Measurements from ENCODE around the gene BAIAP3. TPM values are rescaled to one million over a fixed set of nuclear protein-coding genes. Genes with fewer than 3 reads are reported as not detected.
"Not testable (repeated sequence)": the region's sequence is repeated elsewhere in the genome, so short reads cannot be mapped to it uniquely, and the experiment has no call there.

The BAIAP3 gene, protein sequence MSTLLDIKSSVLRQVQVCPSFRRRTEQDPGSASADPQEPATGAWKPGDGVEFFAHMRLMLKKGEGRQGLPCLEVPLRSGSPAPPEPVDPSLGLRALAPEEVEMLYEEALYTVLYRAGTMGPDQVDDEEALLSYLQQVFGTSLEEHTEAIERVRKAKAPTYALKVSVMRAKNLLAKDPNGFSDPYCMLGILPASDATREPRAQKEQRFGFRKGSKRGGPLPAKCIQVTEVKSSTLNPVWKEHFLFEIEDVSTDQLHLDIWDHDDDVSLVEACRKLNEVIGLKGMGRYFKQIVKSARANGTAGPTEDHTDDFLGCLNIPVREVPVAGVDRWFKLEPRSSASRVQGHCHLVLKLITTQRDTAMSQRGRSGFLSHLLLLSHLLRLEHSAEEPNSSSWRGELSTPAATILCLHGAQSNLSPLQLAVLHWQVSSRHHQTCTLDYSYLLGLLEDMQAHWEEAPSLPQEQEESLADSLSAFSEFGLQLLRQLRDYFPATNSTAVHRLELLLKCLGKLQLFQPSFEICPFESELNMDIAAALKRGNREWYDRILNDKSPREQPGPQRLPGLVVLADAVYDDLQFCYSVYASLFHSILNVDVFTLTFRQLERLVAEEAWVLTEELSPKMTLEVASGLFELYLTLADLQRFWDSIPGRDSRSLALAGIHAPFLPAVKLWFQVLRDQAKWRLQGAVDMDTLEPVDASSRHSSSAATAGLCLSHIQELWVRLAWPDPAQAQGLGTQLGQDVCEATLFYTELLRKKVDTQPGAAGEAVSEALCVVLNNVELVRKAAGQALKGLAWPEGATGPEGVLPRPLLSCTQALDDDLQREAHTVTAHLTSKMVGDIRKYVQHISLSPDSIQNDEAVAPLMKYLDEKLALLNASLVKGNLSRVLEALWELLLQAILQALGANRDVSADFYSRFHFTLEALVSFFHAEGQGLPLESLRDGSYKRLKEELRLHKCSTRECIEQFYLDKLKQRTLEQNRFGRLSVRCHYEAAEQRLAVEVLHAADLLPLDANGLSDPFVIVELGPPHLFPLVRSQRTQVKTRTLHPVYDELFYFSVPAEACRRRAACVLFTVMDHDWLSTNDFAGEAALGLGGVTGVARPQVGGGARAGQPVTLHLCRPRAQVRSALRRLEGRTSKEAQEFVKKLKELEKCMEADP
- total RNA-seq: 5.8 TPM

DNA sequence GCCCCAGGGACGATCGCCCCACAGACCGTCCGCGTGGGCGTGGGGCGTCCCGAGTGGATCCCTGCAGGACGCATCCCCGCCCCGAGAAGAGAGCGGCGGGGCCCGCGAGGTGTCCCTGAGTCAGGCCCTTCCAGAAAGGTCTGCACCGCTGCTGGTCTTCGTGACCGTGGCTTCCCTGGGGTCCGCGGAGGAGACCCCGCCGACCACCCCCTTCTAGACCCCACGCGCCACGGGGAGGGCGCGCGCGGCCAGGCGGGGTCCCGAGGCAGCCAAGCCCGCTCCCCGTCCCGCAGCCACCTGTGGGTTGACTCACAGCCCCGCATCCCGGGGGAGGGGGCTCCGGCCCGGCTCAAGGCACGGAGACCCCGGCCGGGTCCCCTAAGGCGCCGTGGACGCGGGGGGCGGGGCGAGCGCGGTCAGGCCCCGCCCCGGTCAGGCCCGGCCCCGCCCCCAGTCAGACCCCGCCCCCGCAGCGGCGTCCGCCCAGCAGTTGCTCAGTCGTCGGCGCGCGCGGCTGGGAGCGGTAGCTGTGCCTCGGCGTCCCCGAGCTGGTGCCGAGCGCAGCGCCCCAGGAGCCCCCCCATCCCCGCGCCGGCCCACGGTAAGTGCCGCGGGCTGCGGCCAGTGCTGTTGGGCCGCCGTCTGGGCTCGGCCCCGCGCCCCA, at the start of gene BAIAP3:
Gene BAIAP3 (plus strand): TSS at position 497 of the 664 bp plus-strand sequence. CDS start 4,905 bp downstream, outside the sequence.
- no peak for DNase-seq

GRCh38 chr16:1283996-1284616, 49.3 kb upstream of the BAIAP3 start:
- DNase-seq: no peak

DNA sequence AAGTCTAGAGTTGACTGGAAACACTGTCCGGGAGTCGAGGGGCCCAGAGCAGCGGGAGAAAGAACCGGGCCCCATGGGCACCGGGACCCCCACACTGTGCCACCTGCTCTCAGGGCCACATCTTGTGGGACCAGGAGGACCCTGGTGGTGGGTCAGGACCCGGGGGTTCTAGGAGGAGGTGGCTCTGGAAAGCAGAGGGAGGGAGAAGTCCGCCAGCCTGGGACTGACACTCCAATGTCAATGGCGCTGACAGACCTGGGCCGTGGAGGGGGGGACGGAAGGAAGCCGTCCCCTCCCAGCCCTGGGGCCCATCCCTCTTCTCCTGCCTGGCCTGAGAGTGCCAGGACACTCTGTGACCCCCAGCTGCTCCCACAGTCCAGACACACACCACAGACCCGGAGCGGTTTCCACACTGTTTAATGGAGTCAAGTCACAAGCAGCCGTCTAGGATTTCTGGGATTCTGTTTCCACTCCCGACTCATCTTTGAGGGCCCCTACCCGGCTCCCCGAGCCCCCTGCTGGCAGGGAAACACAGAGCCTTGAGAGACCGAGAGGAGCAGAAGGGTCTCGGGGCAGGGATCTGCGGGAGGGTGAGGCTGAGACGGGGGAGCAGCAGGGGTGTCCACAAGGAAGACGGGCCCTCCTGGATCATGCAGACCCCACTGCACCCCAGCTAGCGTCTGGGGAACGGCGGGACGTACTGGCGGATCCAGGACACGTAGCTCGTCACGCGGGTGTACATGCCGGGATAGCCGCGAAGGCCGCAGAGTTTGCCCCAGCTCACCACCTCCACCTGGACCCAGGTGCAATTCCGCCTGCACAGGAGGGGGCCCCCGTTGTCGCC, 47.6 kb upstream of the BAIAP3 start:
- DNase-seq: no peak

GRCh38 chr16:1286513-1287094, 46.8 kb upstream of the BAIAP3 start:
- DNase-seq: no peak

DNA sequence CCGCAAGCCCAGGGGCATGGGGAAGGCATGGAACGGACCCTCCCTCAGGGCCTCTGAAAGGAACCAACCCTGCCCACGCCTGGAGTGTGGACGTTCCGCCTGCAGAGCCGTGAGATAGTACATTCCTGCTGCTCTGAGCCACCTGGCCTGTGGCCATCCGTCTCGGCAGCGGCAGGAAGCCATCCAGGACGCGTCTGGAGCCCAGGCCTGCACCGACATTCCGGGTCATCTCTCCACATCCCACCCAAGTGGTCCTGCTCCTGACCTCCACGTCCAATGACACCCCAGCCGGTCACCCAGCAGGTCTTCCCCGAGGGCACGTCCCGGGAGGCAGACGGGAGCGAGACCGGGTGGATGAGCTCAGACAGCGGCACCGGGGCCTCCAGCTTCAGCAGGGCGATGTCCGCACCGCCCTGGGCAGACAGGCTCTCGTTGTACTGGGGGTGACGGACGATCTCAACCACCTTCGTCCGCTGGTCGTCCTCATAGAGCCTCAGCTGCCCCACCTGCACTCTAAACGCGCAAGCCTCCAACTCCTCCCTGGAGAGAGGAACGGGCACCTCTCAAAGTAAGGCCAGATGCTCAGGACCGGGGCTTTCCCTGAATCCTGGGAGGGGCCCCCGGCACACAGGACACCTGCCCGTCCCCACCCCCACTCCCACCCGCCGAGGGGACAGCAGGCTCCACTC, 45.3 kb upstream of the BAIAP3 start:
- DNase-seq: no peak

DNA sequence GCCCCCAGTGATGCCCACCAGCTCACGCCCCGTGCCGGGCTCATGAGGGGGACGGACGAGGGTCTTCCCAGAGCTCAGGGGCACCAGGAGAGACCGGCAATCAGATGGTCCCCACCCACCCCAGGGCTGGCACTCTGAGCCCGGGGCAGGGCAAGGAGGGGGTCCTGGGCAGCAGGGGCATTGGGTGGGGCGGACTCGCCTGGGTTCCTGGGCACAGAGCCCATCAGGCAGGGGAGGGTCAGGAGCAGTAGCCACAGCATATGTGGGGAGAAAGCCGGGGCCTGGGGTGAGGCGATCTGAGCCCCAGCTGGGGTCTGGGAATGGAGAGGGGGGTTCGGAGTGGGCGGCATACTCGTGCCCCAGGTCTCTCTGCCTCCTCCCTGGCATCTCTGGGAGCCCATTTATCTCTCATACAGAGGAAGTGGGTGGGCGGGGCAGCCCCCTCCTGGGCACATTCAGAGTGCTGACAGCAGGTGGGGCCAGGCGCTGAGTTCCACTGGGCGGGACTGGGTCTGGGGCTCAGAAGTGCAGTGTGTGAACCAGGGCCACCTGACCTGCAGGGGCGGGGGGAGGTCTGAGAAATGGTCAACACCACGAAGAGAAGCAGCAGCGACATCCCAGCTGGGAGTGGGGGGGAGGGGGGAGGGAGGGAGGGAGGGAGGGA, 44.5 kb upstream of the BAIAP3 start:
- no peak for DNase-seq

DNA sequence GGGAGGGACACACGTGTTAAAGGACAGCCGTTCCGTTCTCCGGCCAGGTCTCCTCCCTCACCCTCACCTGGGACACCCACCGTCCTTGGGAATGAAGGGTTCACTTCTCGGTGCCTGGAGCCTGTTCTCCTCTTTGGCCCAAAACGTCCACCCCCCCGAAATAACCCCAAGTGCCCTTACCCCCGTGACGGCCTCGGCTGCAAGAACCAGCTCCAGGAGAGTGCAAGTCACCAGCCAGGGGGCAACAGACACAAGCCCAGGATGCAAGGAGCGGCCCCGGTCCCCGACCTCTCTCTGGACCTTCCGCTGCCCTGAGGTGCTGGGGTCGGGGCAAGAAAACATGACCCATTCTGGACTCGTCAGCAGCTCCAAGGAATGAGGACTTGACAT, 44.0 kb upstream of the BAIAP3 start:
- DNase-seq: no peak

DNA sequence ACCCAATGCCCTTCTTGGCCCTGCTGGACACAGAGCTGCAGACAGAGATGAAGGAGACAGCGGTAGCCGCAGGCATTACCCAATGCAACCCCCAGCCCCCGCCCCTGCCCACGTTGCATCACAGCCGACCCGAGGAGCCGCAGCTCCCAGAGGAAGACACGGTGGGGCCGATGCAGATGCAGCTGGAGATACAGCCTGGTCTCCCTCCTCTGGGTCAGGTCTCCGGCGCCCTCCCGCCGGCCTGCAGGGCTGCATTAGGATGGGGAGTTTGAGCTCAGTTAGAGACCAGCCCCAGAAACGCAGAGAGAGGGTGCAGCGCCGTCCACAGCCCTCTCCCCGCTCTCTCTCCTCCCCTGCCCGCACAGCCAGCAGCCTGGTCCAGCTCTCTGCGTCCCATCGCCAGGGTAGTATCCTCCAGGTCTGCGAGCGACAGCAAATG, 43.4 kb upstream of the BAIAP3 start:
- DNase-seq: no peak

DNA sequence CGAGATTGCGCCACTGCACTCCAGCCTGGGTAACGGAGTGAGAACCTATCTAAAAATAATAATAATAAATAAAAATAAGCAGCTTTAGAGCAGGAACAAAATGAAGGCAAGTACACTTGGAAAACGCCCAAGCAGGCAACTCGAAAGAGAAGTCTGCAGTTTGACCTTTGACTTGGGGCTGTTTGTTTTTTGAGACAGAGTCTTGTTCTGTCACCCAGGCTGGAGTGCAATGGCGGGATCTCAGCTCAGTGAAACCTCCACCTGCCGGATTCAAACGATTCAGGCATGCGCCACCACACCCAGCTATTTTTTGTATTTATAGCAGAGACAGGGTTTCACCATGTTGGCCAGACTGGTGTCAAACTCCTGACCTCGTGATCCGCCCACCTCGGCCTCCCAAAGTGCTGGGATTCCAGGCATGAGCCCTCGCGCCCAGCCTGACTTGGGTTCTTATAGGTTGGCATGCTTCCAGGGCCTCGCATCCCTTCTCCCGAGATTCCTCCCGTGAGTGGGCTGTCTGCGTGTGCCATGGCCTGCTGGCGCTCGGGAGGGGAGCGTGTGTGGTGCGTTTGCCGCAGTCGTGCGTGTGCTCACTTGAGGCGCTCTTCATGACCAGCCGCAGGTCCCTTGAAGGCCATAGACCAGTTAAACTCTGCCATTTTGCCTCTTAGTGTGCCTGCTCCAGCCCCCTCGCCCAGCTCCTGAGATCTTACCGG, 42.4 kb upstream of the BAIAP3 start:
- DNase-seq: no peak

- no peak for DNase-seq
Observed at GRCh38 chr16:1291576-1291974, 41.9 kb upstream of the BAIAP3 start.

GRCh38 chr16:1292208-1292607, 41.2 kb upstream of the BAIAP3 start:
- not testable (repeated sequence) for DNase-seq

DNA sequence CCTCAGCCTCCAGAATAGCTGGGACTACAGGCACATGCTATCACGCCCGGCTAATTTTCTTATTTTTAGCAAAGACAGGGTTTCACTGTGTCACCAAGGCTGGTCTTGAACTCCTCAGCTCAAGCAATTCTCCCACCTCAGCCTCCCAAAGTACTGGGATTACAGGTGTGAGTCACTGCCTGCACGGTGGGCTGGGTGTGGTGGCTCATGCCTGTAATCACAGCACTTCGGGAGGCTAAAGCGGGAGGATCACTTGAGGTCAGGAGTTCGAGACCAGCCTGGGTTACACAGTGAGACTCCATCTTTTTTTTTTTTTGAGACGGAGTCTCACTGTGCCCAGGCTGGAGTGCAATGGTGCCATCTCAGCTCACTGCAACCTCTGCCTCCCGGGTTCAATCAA, 40.6 kb upstream of the BAIAP3 start:
- not testable (repeated sequence) for DNase-seq

DNA sequence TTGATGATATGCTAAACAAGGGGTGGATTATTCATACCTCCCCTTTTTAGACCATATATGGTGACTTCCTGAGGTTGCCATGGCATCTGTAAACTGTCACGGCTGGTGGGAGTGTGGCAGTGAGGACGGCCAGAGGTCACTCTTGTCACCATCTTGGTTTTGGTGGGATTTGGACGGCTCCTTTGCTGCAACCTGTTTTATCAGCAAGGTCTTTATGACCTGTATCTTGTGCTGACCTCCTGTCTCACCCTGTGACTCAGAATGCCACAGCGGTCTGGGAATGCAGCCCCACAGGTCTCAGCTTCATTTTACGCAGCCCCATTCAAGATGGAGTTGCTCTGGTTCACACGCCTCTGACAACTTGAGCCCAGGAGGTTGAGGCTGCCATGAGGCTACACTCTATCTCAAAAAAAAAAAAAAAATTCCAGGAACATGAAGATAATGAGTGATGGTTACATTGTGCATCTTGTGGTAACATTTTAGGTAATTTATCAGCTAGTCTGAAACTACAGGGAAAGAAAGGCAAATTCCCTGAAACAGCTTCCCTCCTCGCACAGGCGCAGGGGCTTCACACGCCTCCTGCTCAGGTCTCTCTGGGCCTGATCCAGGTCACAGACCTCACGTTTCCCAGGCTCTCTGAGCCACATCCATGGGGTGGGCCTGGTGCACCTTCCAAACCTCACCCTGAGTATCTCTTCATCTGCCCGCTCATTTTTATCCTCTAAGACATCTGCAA, 39.4 kb upstream of the BAIAP3 start:
- DNase-seq: no peak

DNA sequence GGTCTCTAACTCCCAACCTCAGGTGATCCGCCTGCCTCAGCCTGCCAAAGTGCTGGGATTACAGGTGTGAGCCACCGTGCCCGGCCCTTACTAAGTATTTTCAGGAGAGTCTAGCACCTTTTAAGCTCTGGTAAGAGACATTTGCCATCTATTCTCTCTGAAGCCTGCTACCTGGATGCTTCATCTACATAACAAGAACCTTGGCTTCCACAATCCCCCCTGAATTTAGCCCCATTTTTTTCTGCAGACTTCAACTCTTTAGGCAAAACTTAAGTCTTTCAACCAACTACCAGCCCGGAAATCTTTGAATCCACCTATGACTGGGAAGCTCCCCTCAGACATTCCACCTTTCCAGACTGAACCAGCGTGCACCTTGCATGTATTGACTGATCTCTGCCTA, 38.0 kb upstream of the BAIAP3 start:
- no peak for DNase-seq

- DNase-seq: not testable (repeated sequence)
Observed at GRCh38 chr16:1296688-1297017, 36.8 kb upstream of the BAIAP3 start.

DNA sequence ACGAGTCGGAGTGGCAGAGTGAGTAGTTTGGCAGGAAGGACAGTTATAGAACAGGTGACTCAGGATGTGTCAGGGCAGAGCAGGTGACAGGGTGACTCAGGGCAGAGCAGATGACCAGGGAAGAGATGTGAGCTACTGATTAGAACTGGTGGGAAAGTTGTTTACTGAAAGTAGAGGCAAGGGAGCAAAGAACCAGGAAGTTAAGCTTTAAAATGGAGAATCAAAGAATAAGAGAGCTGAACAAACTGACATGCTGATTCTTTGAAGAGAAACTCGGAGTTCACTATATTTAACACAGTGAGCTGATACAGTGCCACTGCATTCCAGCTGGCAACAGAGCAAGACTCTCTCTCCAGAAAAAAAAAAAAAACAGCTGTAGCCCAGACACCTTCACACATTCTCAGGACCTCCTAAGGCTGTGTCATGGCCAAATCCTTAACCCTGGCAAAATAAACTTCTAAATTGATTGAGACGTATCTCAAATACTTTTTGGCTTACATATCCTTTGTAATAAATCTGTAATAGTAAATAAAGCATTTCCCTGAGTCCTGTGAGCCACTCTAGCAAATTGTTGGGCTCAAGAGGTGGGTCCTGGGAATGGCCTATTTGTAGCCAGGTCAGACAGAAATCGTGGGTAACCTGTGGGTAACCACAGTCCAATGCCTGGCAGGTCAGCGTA, 36.3 kb upstream of the BAIAP3 start:
- no peak for DNase-seq

GRCh38 chr16:1298406-1298805, 35.0 kb upstream of the BAIAP3 start:
- no peak for DNase-seq
